CD14-positive monocyte (primary cell): ENCODE measurements around the gene DEAF1. TPM values are rescaled to one million over a fixed set of nuclear protein-coding genes. Genes with fewer than 3 reads are reported as not detected.

ENCODE experiments used
- DNase-seq, 3 donors: peaks; one replicate each; pipeline ENCODE4 v3.0.0-alpha.2; 2011 to 2022
- H2AFZ ChIP-seq: 2 replicates; pipeline ENCODE4 v1.6.0; 2012; ENCODE audit warnings: mild to moderate bottlenecking, low read depth, low read length, inconsistent platforms; ENCODE audit not compliant: insufficient read depth, poor library complexity, severe bottlenecking
- H3K27ac ChIP-seq, 2 donors: 1 replicate in 1 of 2; 2 replicates in 1 of 2; pipeline ENCODE4 v1.5.1; 2012 to 2013; ENCODE audit warnings: low read length in 2 of 2, control low read depth in 1 of 2, inconsistent platforms in 1 of 2, low read depth in 1 of 2, mild to moderate bottlenecking in 1 of 2
- H3K27me3 ChIP-seq, 2 donors: one replicate each; pipeline versions ENCODE4 v1.6.0 to v1.6.1; 2011 to 2013; ENCODE audit warnings: low read length in 2 of 2; ENCODE audit not compliant: control insufficient read depth in 2 of 2, insufficient read depth in 2 of 2
- H3K36me3 ChIP-seq, 2 donors: replicated peaks in 1 of 2; 1 replicate in 1 of 2; 2 replicates in 1 of 2; pipeline versions ENCODE4 v1.5.1 to v1.6.1; 2012 to 2013; ENCODE audit warnings: low read length in 2 of 2, control low read depth in 1 of 2, inconsistent platforms in 1 of 2, mild to moderate bottlenecking in 1 of 2; ENCODE audit not compliant: insufficient read depth in 2 of 2, control insufficient read depth in 1 of 2
- H3K4me1 ChIP-seq, 2 donors: 1 replicate in 1 of 2; 2 replicates in 1 of 2; pipeline versions ENCODE4 v1.5.1 to v1.6.1; 2012 to 2013; ENCODE audit warnings: low read length in 2 of 2, control low read depth in 1 of 2, inconsistent platforms in 1 of 2, mild to moderate bottlenecking in 1 of 2, moderate library complexity in 1 of 2; ENCODE audit not compliant: insufficient read depth in 2 of 2, control insufficient read depth in 1 of 2
- H3K4me2 ChIP-seq: replicated peaks from 2 replicates; pipeline ENCODE3; 2012; ENCODE audit warnings: low read length, moderate library complexity, mild to moderate bottlenecking; ENCODE audit not compliant: poor library complexity, severe bottlenecking; ENCODE audit errors: extremely low read depth
- H3K4me3 ChIP-seq, 3 experiments: fragments of 200-600 bp in 1 of 3; sonication (generic) in 1 of 3; replicated peaks in 1 of 3; 1 replicate in 2 of 3; 2 replicates in 1 of 3; pipeline ENCODE4 v1.5.1; 2011 to 2013; ENCODE audit warnings: low read length in 3 of 3, mild to moderate bottlenecking in 3 of 3, control low read depth in 2 of 3, low read depth in 2 of 3, inconsistent platforms in 1 of 3, moderate library complexity in 1 of 3
- H3K79me2 ChIP-seq: 2 replicates; pipeline ENCODE4 v1.6.0; 2012; ENCODE audit warnings: mild to moderate bottlenecking, control low read depth, inconsistent platforms, low read length, moderate library complexity; ENCODE audit not compliant: insufficient read depth
- H3K9ac ChIP-seq: 2 replicates; pipeline ENCODE4 v1.6.0; 2017; ENCODE audit warnings: low read length, mild to moderate bottlenecking; ENCODE audit not compliant: insufficient read depth, poor library complexity, severe bottlenecking
- H3K9me3 ChIP-seq, 2 donors: replicated peaks in 1 of 2; 1 replicate in 1 of 2; 2 replicates in 1 of 2; pipeline versions ENCODE4 v1.5.1 to v1.6.1; 2012 to 2013; ENCODE audit warnings: low read length in 2 of 2, control low read depth in 1 of 2; ENCODE audit not compliant: control insufficient read depth in 1 of 2, insufficient read depth in 1 of 2
- H4K20me1 ChIP-seq: 2 replicates; pipeline ENCODE4 v1.6.0; 2012; ENCODE audit warnings: mild to moderate bottlenecking, low read length, control low read depth, moderate library complexity; ENCODE audit not compliant: insufficient read depth
- H3K27ac Mint-ChIP-seq, 7 donors: one replicate each; pipeline ENCODE4 v1.8.0; 2020; ENCODE audit warnings: mild to moderate bottlenecking in 7 of 7, mixed read lengths in 7 of 7, moderate library complexity in 6 of 7, inconsistent platforms in 2 of 7
- H3K27me3 Mint-ChIP-seq, 3 donors: one replicate each; pipeline ENCODE4 v1.8.0; 2021 to 2022; ENCODE audit warnings: low read depth in 3 of 3, mild to moderate bottlenecking in 3 of 3, mixed read lengths in 3 of 3, moderate library complexity in 3 of 3, inconsistent platforms in 1 of 3
- H3K36me3 Mint-ChIP-seq, 2 donors: one replicate each; pipeline ENCODE4 v1.8.0; 2020; ENCODE audit warnings: mixed read lengths in 2 of 2, inconsistent platforms in 1 of 2, mild to moderate bottlenecking in 1 of 2
- H3K4me1 Mint-ChIP-seq: one replicate; pipeline ENCODE4 v1.8.0; 2020; ENCODE audit warnings: mild to moderate bottlenecking, mixed read lengths
- H3K4me3 Mint-ChIP-seq, 2 donors: one replicate each; pipeline ENCODE4 v1.8.0; 2020; ENCODE audit warnings: mild to moderate bottlenecking in 2 of 2, mixed read lengths in 2 of 2, moderate library complexity in 1 of 2
- H3K9me3 Mint-ChIP-seq, 7 donors: one replicate each; pipeline ENCODE4 v1.8.0; 2020 to 2022; ENCODE audit warnings: mixed read lengths in 7 of 7, mild to moderate bottlenecking in 6 of 7, moderate library complexity in 6 of 7, inconsistent platforms in 2 of 7
- WGBS: methylation state at CpG from one replicate; pipeline ENCODE4 v1.1.5; 2013; ENCODE audit warnings: missing lambda C conversion rate; ENCODE audit not compliant: insufficient coverage; 5-methylcytosine and 5-hydroxymethylcytosine counted together
- intact Hi-C, 2 donors: fragments of 100-400 bp; cut with micrococcal nuclease; formaldehyde crosslinking; loops; one replicate each; pipeline versions ENCODE4 v1.15.0 to v1.15.1; 2023
- polyA plus RNA-seq, 3 donors: library from polyadenylated mRNA; depleted of rRNA in 1 of 3; unstranded in 2 of 3; stranded (reverse) in 1 of 3; fragments of 300-500 nt in 2 of 3; fragments of >200 nt in 1 of 3; fragmentation: Illumina TruSeq in 2 of 3; gene quantifications; 1 replicate in 2 of 3; 2 replicates in 1 of 3; pipeline ENCODE4 v1.2.3, GENCODE V29; 2012 to 2021
- TF ChIP-seq, protein P1 (sequence below): fragments of 200-600 bp; IDR thresholded peaks from one replicate; pipeline ENCODE4 v1.8.0; 2022; ENCODE audit warnings: antibody characterized with exemption, mild to moderate bottlenecking

DEAF1 gene
- polyA plus RNA-seq, 3 donors, result 18.0 to 22.3 (median 22.2) TPM

DNA sequence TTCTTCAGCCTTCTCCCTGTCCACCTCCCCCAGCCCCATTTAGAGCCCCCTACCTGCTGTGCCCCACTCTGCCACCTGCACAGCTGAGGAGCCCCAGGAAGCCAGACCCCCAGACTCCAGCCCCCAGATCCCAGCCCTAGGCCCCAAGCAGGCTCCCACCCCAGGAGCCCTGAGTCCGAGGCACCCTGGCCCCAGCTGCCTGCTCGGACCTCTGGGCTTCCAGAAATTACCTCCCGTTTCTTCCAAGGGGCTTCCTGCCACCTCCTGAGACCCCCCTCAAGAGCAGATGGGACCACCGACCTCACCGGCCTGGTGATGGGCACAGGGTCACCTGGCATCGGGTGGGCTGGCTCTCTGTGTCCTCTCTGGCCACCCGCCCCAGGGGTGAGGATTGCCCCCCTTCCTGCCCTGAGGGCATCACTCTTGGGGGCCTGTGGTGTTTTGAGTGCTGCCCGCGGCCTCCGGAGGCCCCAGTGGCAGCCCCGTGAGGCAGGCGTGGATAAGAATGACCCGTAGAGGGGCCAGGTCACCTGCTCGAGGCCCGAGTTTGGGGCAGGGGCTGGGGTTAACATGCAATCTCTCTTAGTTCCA lies 34.0 kb upstream of the DEAF1 start:
- Histone ChIP-seq H3K4me2 (peak overlapping the region; percentile 15), H3K27me3 (peaks cover 8 to 35% of the 10 kb centered on the region in 2 donors), H4K20me1 (no peaks in the 10 kb centered on the region), H3K9me3 (no peaks in the 10 kb centered on the region), H2AFZ (peak overlapping the region; percentile 59), H3K4me3 (no peak overlapping the region), H3K27ac (no peak overlapping the region), H3K36me3 (no peaks in the 10 kb centered on the region), H3K79me2 (no peaks in the 10 kb centered on the region), H3K9ac (peak overlapping the region; percentile 39), H3K4me1 (peaks cover 30 to 42% of the 10 kb centered on the region in 2 donors)
- 81% methylated on average over 8 of the region's 15 CpGs for WGBS
- intact Hi-C loops, result no loop called here
- Mint-ChIP-seq H3K36me3 (no peaks in the 10 kb centered on the region), H3K9me3 (peaks cover 0 to 5% (median 2%) of the 10 kb centered on the region in 7 donors), H3K4me3 (no peak overlapping the region), H3K27ac (no peak overlapping the region), H3K27me3 (peaks cover 20 to 43% (median 33%) of the 10 kb centered on the region in 3 donors), H3K4me1 (peaks cover 19% of the 10 kb centered on the region)
- no peak for DNase-seq
- TF ChIP-seq, protein P1, sequence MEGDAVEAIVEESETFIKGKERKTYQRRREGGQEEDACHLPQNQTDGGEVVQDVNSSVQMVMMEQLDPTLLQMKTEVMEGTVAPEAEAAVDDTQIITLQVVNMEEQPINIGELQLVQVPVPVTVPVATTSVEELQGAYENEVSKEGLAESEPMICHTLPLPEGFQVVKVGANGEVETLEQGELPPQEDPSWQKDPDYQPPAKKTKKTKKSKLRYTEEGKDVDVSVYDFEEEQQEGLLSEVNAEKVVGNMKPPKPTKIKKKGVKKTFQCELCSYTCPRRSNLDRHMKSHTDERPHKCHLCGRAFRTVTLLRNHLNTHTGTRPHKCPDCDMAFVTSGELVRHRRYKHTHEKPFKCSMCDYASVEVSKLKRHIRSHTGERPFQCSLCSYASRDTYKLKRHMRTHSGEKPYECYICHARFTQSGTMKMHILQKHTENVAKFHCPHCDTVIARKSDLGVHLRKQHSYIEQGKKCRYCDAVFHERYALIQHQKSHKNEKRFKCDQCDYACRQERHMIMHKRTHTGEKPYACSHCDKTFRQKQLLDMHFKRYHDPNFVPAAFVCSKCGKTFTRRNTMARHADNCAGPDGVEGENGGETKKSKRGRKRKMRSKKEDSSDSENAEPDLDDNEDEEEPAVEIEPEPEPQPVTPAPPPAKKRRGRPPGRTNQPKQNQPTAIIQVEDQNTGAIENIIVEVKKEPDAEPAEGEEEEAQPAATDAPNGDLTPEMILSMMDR, result no peak

DNA sequence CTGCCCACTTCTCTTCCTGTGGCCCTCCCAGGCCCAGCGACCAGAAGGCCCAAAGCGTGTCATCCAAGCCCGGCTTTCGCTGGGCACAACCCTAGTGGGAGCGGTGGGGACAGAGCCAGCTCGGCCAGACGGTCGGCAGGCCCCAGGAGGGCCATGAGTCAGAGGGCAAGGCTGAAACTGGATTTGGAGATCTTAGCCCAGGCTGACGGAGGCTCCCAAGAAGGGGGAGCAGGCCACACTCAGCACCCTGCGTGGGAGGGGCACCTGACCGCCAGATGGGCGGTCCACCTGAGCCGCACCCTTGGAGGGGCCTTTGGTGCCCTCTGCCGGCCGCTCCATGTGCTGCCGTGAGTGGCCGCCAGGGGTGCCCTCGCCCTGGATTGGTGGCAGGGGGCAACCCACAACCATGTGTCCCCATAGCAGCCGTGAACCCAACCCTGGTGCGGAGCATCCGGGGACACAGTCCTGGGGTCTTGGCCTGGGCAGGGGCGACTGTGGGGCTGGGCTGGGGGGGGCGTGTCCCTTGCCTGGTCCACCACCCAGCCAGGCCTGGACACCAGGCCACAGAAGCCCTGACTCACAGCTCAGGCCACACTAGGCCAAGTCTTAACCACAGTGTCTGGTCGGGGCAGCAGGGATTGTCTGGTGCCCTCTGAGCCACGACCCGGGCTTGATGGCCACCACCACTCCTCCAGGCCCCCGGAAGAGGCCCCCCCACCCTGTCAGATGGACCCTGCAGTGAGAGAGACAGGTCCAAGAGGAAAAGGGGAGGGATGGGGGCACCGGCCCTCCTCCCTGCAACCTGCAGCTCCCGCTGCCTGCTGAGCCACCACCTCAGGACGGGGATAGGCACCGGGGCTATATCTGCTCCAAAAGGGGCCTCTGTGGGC lies 33.1 kb upstream of the DEAF1 start:
- H4K20me1 ChIP-seq, result no peaks in the 10 kb centered on the region
- WGBS, result 33% methylated on average over 23 of the region's 31 CpGs
- no peak overlapping the region for H2AFZ ChIP-seq
- Mint-ChIP-seq H3K27me3 (peaks cover 22 to 49% (median 32%) of the 10 kb centered on the region in 3 donors), H3K36me3 (no peaks in the 10 kb centered on the region), H3K4me1 (peaks cover 22% of the 10 kb centered on the region), H3K27ac (no peak overlapping the region), H3K9me3 (peaks cover 0 to 7% (median 2%) of the 10 kb centered on the region in 7 donors), H3K4me3 (no peak overlapping the region)
- H3K4me1 ChIP-seq, result peaks cover 31 to 44% of the 10 kb centered on the region in 2 donors
- TF ChIP-seq, protein P1, result peak; percentile 97
- H3K4me2 ChIP-seq, result no peak overlapping the region
- no peaks in the 10 kb centered on the region for H3K36me3 ChIP-seq
- intact Hi-C loops, result no loop called here
- no peak overlapping the region for H3K27ac ChIP-seq
- peak; percentile 57 to 69 (median 65) for DNase-seq
- H3K4me3 ChIP-seq, result no peak overlapping the region
- H3K9ac ChIP-seq, result peak overlapping the region; percentile 39
- H3K79me2 ChIP-seq, result no peaks in the 10 kb centered on the region
- no peaks in the 10 kb centered on the region for H3K9me3 ChIP-seq
- H3K27me3 ChIP-seq, result peaks cover 8 to 35% of the 10 kb centered on the region in 2 donors
